Activated CD4-positive, alpha-beta T cell treated with anti-CD3 and anti-CD28 coated beads, Interleukin-2, amount 50 U/mL, for 16 hours (primary cell): Measurements from ENCODE around the gene HMGCS1.
"Not testable (repeated sequence)": the region's sequence is repeated elsewhere in the genome, so short reads cannot be mapped to it uniquely, and the experiment has no call there.

Experiments used
- DNase-seq: peaks from one replicate; pipeline ENCODE4 v3.0.0-alpha.2; 2020

Gene HMGCS1

GRCh38 chr5:43313035-43313853, at the start of gene HMGCS1:
TSS of gene HMGCS1 (minus strand) at chr5:43313412. CDS start at chr5:43298965, 14,447 bp downstream.
- peak; percentile 100 for DNase-seq

GRCh38 chr5:43358726-43359125, 45.5 kb upstream of the HMGCS1 start:
- no peak for DNase-seq

- DNase-seq, result no peak
These were observed 45.1 kb upstream of the HMGCS1 start for GRCh38 chr5:43358301-43358700.

GRCh38 chr5:43357878-43358281, 44.7 kb upstream of the HMGCS1 start:
- DNase-seq, result no peak

- no peak for DNase-seq
These were observed 43.9 kb upstream of the HMGCS1 start for GRCh38 chr5:43357067-43357466.

DNA sequence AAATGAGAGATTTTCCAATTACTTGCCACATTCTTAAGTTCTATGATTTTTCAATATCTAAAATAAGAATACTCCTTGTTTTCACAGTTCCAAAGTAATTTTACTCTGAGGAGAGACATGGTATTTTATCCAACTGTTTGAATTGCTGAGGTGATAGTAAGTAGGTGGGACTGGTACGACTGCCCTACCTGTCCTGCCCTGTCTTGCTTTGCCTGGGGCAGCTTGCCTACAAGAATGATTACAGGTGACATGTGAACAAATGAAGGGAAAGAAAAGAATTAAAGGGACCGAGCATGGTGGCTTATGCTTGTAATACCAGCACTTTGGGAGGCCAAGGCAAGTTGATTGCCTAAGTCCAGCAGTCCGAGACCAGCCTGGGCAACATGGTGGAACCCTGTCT, 41.6 kb upstream of the HMGCS1 start:
- no peak for DNase-seq

DNA sequence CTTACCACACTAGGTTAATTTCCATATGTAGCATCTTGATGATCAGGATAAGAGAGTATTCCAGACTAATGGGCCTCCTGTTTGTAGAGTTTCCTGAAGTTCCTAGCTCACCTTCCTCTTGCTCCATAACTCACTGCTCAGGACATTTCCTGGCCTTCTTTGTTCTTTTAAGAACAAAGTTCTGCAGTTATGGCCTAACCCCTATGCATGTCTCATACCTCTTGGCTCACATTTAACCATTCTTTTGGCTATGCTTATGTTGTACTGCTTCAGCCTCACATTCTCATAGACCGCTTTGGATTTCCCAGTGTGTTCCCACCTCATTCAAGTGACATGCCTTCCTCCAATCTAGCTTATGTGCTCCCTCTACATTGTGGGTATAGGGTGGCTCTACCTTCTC, 40.5 kb upstream of the HMGCS1 start:
- no peak for DNase-seq

GRCh38 chr5:43352915-43353314, 39.7 kb upstream of the HMGCS1 start:
- no peak for DNase-seq

DNA sequence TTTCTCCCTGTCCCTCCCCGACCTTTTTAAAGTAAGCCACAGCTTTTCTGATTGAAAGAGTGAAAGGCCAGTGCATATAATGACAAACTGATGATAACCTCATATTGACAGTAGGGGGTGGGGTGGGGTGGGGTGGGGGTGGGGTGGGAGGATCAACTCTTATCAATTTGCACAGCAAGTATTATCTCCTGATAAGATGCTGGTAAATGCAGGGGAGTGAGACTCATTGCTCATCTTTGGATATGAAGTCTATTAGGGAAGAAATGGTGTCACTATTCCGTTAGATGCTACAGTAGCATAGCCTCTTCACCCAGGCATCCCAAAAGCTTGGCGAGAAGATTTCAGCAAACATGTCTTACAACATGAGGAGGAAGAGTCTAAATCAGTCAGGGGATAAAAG, 38.9 kb upstream of the HMGCS1 start:
- no peak for DNase-seq

DNA sequence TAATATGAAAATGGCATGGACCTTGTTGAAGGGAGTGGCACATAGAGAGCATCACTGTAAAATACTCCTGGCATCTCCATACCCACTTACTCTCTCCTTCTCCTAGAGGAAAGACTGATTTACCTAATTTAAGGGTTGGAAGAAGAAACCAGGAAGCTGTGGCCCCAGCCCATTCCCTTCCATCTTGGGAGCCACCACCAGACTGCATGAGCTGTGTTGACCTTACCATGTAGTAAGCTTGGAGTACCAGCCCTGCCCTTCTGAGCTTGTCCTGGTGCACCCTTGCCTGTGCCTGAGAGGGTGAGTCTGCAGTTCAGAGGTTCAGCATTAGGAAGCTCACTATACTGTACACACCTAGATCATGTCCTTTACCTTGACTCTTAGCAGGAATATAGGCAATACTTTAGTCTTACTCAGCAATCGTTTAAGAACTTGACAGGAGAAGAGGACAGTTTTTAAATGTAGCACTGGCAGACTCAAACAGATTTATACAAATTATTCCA, 35.7 kb upstream of the HMGCS1 start:
- no peak for DNase-seq

GRCh38 chr5:43348207-43348606, 35.0 kb upstream of the HMGCS1 start:
- no peak for DNase-seq

GRCh38 chr5:43338862-43339261, 25.6 kb upstream of the HMGCS1 start:
- no peak for DNase-seq

- peak; percentile 80 for DNase-seq
These were observed 22.9 kb upstream of the HMGCS1 start for GRCh38 chr5:43336159-43336558.

GRCh38 chr5:43335681-43336080, 22.5 kb upstream of the HMGCS1 start:
- no peak for DNase-seq

DNA sequence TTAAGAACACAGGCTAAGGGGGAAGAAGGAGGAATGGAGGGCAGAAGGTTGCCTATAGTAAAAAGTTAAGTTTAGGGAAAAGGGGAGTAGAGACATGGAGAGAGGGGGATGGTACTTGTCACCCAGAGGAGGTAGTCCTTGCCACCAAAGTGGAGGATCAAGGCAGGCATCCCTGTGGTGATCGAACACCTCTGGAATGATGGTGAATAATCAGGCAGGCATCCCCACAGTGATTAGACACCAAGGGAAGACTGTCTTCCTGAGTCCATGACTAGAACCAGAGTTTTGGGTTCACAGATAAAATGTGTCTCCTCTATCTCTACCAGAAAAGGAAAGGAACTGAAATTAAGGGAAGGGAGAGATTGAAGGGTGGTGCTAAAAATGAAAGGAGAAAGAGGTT, 19.2 kb upstream of the HMGCS1 start:
- no peak for DNase-seq

GRCh38 chr5:43325624-43326023, 12.4 kb upstream of the HMGCS1 start:
- DNase-seq, result not testable (repeated sequence)

DNA sequence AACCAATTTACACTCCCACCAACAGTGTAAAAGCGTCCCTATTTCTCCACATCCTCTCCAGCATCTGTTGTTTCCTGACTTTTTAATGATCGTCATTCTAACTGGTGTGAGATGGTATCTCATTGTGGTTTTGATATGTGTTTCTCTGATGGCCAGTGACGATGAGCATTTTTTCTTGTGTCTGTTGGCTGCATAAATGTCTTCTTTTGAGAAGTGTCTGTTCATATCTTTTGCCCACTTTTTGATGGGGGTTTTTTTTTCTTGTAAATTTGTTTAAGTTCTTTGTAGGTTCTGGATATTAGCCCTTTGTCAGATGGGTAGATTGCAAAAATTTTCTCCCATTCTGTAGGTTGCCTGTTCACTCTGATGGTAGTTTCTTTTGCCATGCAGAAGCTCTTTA, 10.3 kb upstream of the HMGCS1 start:
- not testable (repeated sequence) for DNase-seq

DNA sequence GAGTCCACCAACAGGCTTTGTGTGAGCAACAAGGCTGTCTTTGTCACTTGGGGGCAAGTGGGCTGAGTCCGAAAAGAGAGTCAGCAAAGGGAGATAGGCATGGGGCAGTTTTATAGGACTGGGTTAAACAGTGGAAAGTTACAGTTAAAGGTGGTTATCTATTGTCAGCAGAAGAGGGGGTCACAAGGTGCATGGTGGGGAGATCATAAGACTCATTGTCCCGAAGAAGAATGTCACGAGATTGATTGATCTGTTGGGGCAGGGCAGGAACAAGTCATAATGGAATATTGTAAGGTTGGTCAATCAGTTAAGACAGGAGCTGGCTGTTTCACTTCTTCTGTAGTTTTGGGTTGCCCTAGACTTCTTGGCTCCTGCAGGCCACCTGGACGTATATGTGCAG, 7.6 kb upstream of the HMGCS1 start:
- DNase-seq, result no peak

DNA sequence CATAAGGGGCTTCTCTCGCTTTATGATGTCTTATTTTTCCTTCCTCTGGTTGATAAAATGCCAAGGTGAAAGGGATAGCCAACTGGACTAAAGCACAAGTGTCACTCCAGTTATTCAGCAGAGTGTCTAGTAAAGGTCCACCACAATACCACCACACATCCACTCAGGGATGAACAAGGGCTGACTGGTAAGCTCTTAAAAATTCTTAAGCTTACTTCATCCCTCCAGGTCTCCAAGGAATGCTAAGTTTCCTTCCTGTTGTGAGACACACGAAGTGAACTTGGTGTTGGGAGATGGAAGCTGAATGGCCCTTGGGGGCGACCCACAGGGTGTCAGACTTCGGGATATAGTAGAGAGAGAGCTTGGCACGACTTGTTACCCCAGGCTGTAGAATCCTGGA, 3.2 kb upstream of the HMGCS1 start:
- DNase-seq, result no peak

- DNase-seq, result peak; percentile 69
These were observed 2.5 kb upstream of the HMGCS1 start for GRCh38 chr5:43315682-43316081.

DNA sequence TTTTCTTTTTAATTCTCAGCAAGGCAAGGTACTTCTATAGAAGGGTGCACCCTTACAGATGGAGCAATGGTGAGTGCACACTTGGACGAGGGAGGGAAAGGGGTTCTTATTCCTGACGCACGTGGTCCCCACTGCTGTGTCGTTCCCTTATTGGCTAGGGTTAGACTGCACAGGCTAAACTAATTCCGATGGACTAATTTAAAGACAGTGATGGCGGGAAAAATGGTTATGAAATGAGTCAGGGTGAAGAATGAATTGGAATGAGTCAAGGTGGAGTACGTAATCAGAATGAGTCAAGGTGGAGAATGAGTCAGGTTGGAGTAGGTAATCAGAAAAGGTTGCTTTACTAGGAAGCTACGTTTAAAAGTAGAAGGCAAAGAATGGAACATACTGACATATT, 2.1 kb upstream of the HMGCS1 start:
- peak; percentile 94 for DNase-seq

GRCh38 chr5:43314724-43315123, 1.5 kb upstream of the HMGCS1 start:
- no peak for DNase-seq

GRCh38 chr5:43313854-43314457, 744 bp upstream of the HMGCS1 start:
- no peak for DNase-seq

- no peak for DNase-seq
These were observed 545 bp downstream of the HMGCS1 start for GRCh38 chr5:43312699-43313034.
